ENCODE data around the gene COX8C.

Gene COX8C

GRCh38 chr14:93379831-93380230 lies 32.8 kb downstream of the COX8C start:
- no peak for DNase-seq

GRCh38 chr14:93381644-93382043 lies 34.7 kb downstream of the COX8C start:
- DNase-seq = no peak

- DNase-seq = peak; percentile 1
Observed at GRCh38 chr14:93384256-93384655, 37.3 kb downstream of the COX8C start.

GRCh38 chr14:93395231-93395630 lies 48.2 kb downstream of the COX8C start:
- DNase-seq = no peak

- no peak for DNase-seq
Observed at GRCh38 chr14:93396456-93396855, 49.5 kb downstream of the COX8C start.

Measured in NCI-H345 (cell line).